ENCODE results near the gene H2BW2. TPM values are rescaled to one million over a fixed set of nuclear protein-coding genes. Genes with fewer than 3 reads are reported as not detected.
"Not testable (repeated sequence)": the region's sequence is repeated elsewhere in the genome, so short reads cannot be mapped to it uniquely, and the experiment has no call there.

Gene H2BW2
- total and polyA plus RNA-seq, 7 donors = not detected

GRCh38 chrX:104047171-104047570 lies 7.4 kb downstream of the H2BW2 start:
- no peaks in the 10 kb centered on the region for H3K36me3 ChIP-seq (ENCODE audit: insufficient read depth in 1 of 2, low read depth in 1 of 2)
- no peaks in the 10 kb centered on the region for H3K27me3 ChIP-seq (ENCODE audit: insufficient read depth in 3 of 3, low read length in 2 of 3)
- no peaks in the 10 kb centered on the region for H3K4me1 ChIP-seq
- no peak overlapping the region for H3K4me3 ChIP-seq
- 88 to 94% (median 93%) methylated on average over 10 to 13 of the region's 13 CpGs for WGBS, 3 donors
- H3K27ac ChIP-seq = no peak overlapping the region
- no peak for TF ChIP-seq CTCF (IDR thresholded peaks at IDR 0.05)
- H3K9me3 ChIP-seq = no peaks in the 10 kb centered on the region
- DNase-seq (no peak), ATAC-seq (no peak)
- intact Hi-C loops (cut with DNase I) = no loop called here

- H3K4me3 ChIP-seq; H3K36me3 ChIP-seq (ENCODE audit: insufficient read depth in 1 of 2, low read depth in 1 of 2); H3K27me3 ChIP-seq (ENCODE audit: insufficient read depth in 3 of 3, low read length in 2 of 3); DNase-seq; H3K9me3 ChIP-seq; ATAC-seq; H3K4me1 ChIP-seq; intact Hi-C loops (cut with DNase I); H3K27ac ChIP-seq: not testable (repeated sequence)
- WGBS, 3 donors = no CpG with 5 or more reads among the region's 13 CpGs
Measured at GRCh38 chrX:104054956-104055355, 15.2 kb downstream of the H2BW2 start.

GRCh38 chrX:104062636-104063035 lies 22.9 kb downstream of the H2BW2 start:
- H3K4me3 ChIP-seq; H3K27me3 ChIP-seq (ENCODE audit: insufficient read depth in 3 of 3, low read length in 2 of 3); DNase-seq; H3K4me1 ChIP-seq; H3K9me3 ChIP-seq; ATAC-seq; H3K27ac ChIP-seq; intact Hi-C loops (cut with DNase I); H3K36me3 ChIP-seq (ENCODE audit: insufficient read depth in 1 of 2, low read depth in 1 of 2): not testable (repeated sequence)
- WGBS, 3 donors = 94 to 95% (median 95%) methylated on average over 7 to 9 of the region's 18 CpGs

GRCh38 chrX:104075778-104076445 lies 36.2 kb downstream of the H2BW2 start, which contains the start of gene TMSB15C:
TMSB15C (minus strand) TSS chrX:104076236.
- ATAC-seq; DNase-seq; H3K9me3 ChIP-seq; intact Hi-C loops (cut with DNase I); H3K27me3 ChIP-seq (ENCODE audit: insufficient read depth in 3 of 3, low read length in 2 of 3); H3K27ac ChIP-seq; H3K4me1 ChIP-seq; H3K36me3 ChIP-seq (ENCODE audit: insufficient read depth in 1 of 2, low read depth in 1 of 2); H3K4me3 ChIP-seq: not testable (repeated sequence)
- whole genome bisulfite sequencing, 3 donors = no CpG with 5 or more reads among the region's 46 CpGs

- H3K4me3 ChIP-seq; H3K27me3 ChIP-seq (ENCODE audit: insufficient read depth in 3 of 3, low read length in 2 of 3); H3K4me1 ChIP-seq; DNase-seq; intact Hi-C loops (cut with DNase I); H3K36me3 ChIP-seq (ENCODE audit: insufficient read depth in 1 of 2, low read depth in 1 of 2); H3K9me3 ChIP-seq; ATAC-seq; H3K27ac ChIP-seq: not testable (repeated sequence)
- WGBS, 3 donors = no CpG with 5 or more reads among the region's 6 CpGs
Measured at GRCh38 chrX:104077854-104078253, 38.1 kb downstream of the H2BW2 start.

GRCh38 chrX:104084063-104084462 lies 44.3 kb downstream of the H2BW2 start:
- Histone ChIP-seq H3K27me3 (ENCODE audit: insufficient read depth in 3 of 3, low read length in 2 of 3) (peaks cover 0 to 21% (median 0%) of the 10 kb centered on the region in 3 donors), H3K36me3 (ENCODE audit: insufficient read depth in 1 of 2, low read depth in 1 of 2) (no peaks in the 10 kb centered on the region), H3K9me3 (no peaks in the 10 kb centered on the region), H3K4me1 (no peaks in the 10 kb centered on the region), H3K4me3 (no peak overlapping the region), H3K27ac (no peak overlapping the region)
- DNase-seq = no peak
- no peak for TF ChIP-seq CTCF (IDR thresholded peaks at IDR 0.05)
- ATAC-seq = no peak
- 66 to 96% (median 81%) methylated on average over 3 to 4 of the region's 4 CpGs for WGBS, 3 donors
- intact Hi-C loops (cut with DNase I) = no loop called here

Data from psoas muscle (tissue), 8 donors.